ENCODE data around the gene ZC3H7B.

The ZC3H7B gene

GRCh38 chr22:41352058-41352457, 50.7 kb downstream of the ZC3H7B start:
- FAIRE-seq (no peak), DNase-seq (ENCODE audit: insufficient read length, low spot score) (no peak)

DNA sequence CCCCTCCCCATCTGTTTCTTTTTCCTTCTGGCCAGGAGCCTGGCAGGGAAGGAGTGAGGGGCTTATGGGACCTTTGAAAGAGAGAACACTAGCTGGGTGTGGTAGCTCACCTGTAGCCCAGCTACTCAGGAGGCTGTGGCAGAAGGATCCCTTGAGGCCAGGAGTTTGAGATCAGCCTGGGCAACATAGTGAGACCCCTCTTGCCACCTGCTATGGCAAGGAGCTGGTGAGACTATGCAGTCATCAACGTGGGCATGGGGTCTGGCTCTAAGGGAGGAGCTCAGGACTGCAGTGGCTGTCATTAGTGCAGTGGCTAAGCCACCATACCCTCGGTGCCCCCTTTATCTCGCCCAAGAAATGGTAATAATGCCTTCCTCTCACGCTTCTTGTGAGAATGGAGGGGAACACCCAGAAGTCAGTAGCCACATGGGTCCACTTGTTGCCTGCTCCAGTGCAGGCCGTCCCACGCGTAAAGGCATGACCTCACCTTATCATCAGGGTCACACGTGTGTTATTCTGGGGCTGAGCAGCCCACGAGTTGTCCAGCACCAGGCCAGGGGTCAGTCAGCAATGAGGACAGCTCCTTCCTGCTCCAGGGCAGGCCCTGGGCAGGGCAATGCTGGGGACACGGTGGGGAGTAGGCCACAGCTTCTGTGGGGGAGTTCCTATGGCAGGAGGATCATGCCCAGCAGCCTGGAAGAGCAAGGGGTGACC, 52.7 kb downstream of the ZC3H7B start:
- FAIRE-seq (no peak), DNase-seq (ENCODE audit: insufficient read length, low spot score) (no peak)

DNA sequence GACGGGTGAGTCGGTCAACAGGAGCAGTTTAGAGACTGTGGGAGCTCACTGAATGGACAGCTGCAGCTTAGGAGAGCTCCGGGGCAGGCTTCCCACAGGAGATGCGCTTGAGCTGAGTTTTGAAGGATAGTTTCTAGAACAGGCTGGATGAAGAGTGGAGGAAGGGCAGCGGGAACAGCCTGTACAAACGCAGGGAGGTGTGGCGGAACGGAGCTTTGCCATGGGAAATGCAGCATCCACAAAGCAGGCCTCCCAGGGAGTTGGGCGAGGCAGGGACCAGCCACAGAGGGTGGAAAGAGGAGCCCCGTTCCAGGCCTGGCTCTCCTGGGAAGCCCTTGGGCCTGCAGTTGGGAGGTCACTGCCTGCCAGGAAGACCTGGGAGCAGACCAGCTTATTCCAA, 53.7 kb downstream of the ZC3H7B start:
- DNase-seq (ENCODE audit: insufficient read length, low spot score) (no peak), FAIRE-seq (no peak)

DNA sequence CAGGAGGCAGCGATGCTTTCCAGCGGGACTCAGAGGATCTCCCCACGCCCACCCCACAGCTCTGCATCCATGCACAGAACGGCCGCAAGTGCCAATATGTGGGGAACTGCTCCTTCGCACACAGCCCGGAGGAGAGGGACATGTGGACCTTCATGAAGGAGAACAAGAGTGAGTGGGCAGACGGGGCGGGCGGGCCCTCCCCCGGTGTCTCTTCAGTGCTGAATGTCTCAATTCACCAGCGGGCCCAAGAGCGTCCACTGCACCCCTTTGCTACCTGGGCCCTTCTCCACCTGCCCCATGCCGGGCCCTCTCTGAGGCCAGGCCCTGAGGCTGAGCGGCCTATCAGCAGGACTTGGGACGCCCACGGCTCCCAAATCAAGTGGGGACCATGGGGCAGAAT, 54.6 kb downstream of the ZC3H7B start:
- FAIRE-seq (no peak), DNase-seq (ENCODE audit: insufficient read length, low spot score) (no peak)

DNA sequence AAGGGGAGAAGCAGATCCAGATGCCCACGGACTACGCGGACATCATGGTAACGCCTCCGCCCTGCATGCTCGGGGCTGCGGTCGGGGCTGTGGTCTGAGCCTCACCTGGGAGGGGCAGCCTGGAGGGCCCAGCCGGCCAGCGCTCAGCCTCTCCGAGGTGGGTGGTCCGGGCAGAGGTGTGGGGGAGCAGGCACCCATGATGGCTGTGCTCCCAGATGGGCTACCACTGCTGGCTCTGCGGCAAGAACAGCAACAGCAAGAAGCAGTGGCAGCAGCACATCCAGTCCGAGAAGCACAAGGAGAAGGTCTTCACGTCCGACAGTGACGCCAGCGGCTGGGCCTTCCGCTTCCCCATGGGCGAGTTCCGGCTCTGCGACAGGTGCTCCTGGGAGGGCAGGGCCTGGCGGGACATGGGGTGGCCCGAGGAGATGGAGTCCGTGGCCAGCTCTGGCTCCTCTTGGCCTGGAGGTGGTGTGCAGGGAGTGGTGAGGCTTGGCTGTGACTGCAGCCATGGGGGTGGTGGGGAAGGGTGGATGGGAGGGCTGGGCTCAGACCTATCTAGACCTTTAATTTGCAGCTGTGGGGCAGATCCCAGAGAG, 55.2 kb downstream of the ZC3H7B start:
- FAIRE-seq = no peak

GRCh38 chr22:41357191-41357590, 55.9 kb downstream of the ZC3H7B start:
- FAIRE-seq (no peak), DNase-seq (ENCODE audit: insufficient read length, low spot score) (no peak)

More for the DNA sequence above, 55.2 kb downstream of the ZC3H7B start:
- no peak for DNase-seq (ENCODE audit: insufficient read length, low spot score)

- FAIRE-seq = no peak
Observed at GRCh38 chr22:41358927-41359326, 57.6 kb downstream of the ZC3H7B start.

GRCh38 chr22:41359376-41359775, 58.1 kb downstream of the ZC3H7B start:
- no peak for FAIRE-seq

More at GRCh38 chr22:41358927-41359326, 57.6 kb downstream of the ZC3H7B start:
- no peak for DNase-seq (ENCODE audit: insufficient read length, low spot score)

DNA sequence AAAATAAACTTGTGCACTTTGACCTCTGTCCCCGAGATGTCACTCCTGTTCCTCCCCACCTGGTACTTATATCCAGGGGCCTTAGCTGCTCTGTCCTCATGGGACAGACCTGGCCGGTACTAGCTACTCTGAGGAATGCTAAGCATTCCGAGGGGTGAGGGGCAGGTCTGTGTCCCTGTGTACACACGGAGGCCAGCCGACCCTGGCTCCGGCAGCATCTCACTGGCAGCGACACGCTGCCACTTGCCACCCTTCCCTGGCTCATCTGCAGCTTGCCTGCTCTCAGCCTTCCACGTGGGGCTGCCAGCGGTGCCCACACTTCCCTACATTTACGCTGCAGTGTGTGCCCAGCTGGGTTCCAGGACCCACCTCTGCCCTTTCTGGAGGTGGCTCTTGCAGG, 58.8 kb downstream of the ZC3H7B start:
- DNase-seq (ENCODE audit: insufficient read length, low spot score) (no peak), FAIRE-seq (no peak)

More at GRCh38 chr22:41359376-41359775, 58.1 kb downstream of the ZC3H7B start:
- no peak for DNase-seq (ENCODE audit: insufficient read length, low spot score)

DNA sequence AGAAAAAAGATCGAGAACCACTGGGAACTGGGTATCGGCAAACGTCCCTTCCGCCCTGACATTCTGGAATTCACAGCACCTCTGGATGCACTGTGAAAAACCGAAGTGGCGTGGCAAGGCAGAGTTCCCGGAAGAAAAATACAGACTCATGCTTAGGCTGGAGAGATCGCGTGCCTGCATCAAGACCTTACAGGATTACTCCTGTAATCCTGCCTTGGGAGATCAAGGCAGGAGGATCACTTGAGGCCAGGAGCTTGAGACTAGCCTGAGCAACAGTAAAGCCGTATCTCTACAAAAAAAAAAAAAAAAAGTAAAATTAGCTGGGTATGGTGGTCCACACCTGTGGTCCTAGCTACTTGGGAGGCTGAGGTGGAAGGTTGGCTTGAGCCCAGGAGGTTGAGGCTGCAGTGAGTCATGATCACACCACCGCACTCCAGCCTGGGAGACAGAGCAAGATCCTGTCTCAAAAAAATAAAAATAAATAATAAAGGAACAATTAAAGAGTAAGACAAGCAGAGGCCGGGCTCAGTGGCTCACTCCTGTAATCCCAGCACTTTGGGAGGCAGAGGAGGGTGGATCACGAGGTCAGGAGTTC, 60.5 kb downstream of the ZC3H7B start:
- no peak for DNase-seq (ENCODE audit: insufficient read length, low spot score)

GRCh38 chr22:41362615-41363014, 61.3 kb downstream of the ZC3H7B start:
- FAIRE-seq (no peak), DNase-seq (ENCODE audit: insufficient read length, low spot score) (no peak)

More for the DNA sequence above, 60.5 kb downstream of the ZC3H7B start:
- FAIRE-seq = no peak

DNA sequence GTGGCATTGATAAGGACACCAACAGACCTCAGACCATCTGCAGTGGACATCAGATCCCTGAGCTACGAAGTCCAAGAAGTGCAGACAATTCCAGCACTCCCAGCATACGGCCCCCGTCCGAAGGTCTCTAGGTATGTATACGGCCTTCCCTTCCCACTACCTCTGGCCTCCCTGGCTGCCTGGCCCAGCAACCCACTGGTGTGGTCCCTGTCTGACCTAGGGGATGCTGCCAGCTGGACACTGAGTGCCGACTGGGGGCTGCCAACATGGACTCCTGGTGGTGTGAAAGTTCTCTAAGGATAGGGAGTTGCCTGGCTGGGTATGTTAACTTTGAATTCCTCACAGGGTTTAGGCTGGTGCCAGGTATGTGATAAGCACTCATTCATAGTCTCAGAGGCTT, 62.9 kb downstream of the ZC3H7B start:
- DNase-seq (ENCODE audit: insufficient read length, low spot score) (no peak), FAIRE-seq (no peak)

DNA sequence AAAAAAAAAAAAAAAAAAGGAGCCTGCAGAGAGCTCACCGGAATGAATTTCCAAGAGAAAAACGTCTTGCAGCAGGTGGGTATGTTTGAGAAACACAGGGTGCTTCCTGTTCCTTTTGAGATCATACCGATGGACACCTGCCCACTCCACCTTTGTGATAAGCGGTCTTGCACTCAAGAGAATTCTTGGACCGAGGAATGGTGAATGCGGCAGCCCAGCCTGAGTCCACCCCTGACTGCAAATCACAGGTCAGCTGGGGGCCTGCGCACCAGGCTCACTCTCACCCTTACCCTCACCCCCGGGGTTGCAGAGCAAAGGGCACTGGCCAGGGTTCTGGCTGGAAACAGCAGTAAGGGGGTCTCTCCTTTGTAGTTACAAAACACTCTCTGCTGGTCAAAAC, 63.6 kb downstream of the ZC3H7B start:
- DNase-seq (ENCODE audit: insufficient read length, low spot score) (no peak), FAIRE-seq (no peak)

- FAIRE-seq (no peak), DNase-seq (ENCODE audit: insufficient read length, low spot score) (no peak)
Observed at GRCh38 chr22:41365425-41365824, 64.1 kb downstream of the ZC3H7B start.

- DNase-seq (ENCODE audit: insufficient read length, low spot score) = no peak
- FAIRE-seq = no peak
Observed at GRCh38 chr22:41366323-41367029, 65.2 kb downstream of the ZC3H7B start.

- no peak for FAIRE-seq
- no peak for DNase-seq (ENCODE audit: insufficient read length, low spot score)
Observed at GRCh38 chr22:41367039-41367679, 65.8 kb downstream of the ZC3H7B start.

DNA sequence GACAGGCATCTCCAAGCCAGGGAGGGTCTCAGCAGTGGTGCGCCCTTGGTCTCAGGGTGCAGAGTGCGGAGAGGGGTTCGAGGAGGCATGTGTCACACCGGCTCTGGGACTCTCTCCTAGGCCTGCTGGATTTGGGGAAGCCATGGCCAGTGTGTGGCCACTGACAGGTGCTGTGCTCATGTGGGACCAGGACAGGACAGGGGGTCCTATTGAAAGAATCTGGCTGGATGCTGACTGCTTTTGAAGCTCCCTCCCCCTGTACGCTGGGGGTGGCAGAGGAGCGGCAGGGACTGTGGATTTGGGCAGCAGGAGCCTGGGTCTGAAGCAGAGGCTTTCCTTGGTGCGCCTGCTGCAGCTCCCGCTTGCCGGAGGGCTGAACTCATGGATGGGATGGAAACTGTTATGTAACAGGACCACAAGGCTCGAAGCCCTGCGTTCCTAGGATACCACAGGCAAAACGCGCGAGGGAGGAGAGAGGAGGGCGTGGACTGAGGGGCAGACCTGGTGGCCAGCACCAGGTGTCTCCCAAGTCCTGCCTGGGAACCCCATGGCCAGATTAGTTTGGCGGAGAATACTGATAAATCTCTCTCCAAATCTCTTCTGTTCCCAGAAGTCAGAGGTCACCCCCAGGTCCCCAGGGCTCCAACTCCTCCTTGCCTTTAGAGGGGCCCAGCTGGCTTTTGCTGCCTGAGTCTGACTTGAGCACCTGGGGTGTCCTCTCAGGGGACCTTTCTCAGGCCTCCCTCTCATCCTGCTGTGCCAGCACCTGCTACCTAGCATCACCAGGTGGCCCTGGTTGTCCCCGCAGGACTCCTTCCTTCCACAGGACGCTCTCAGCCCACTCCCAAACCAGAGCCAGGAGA, 66.6 kb downstream of the ZC3H7B start:
- no peak for DNase-seq (ENCODE audit: insufficient read length, low spot score)
- no peak for FAIRE-seq

- DNase-seq (ENCODE audit: insufficient read length, low spot score) (no peak), FAIRE-seq (no peak)
Observed at GRCh38 chr22:41368543-41369423, 67.5 kb downstream of the ZC3H7B start.

GRCh38 chr22:41369424-41369745, 68.1 kb downstream of the ZC3H7B start:
- FAIRE-seq (no peak), DNase-seq (ENCODE audit: insufficient read length, low spot score) (no peak)
